ENCODE results near the gene MGAT1.
"Not testable (repeated sequence)": the region's sequence is repeated elsewhere in the genome, so short reads cannot be mapped to it uniquely, and the experiment has no call there.

MGAT1 gene

DNA sequence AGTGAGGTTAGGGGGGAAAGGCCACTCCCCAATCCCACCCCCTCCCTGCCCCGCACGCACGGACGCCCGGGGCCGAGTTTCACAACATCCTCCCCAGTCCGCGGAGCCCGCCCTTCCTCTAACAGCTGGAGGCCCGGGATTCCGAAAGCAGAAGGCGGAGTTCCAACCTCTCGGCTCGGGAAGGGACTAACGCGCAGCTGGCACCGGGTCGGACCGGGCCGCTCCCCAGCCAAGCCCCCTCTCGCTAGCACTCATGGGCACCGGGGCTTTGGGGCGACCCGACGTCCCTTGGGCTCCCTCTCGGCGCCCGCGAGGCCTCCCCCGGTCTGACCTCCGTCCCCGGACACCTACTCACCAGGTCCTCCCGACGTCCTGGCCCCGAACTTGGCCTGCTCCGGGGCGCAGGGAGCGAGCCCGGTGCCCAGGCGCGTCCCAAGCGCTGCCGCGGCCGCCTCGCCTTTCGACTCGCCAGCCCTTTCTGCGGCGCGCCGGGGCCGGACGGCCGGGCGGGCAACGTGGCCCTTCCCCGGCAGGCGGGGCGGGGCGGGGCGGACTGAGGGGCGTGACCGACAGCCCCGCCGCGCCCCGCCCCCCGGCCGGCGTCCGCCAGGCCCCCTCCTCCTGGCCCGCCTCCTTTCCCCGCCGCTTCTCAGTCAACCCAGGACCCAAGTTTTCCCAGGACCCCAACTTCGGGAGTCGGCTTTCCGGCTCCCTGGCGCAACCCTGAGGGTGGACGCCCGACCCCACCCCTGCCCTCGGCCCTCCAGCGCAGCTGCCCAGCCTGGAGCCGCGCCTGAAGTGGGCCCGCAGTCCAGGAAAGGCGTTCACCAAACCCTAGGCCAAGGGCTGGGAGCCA, at the start of gene MGAT1:
Gene MGAT1, minus strand, starts transcription at position 482 of the 856 bp plus-strand sequence. CDS start 9,835 bp downstream, outside the sequence.
- peak; percentile 61 for DNase-seq

DNA sequence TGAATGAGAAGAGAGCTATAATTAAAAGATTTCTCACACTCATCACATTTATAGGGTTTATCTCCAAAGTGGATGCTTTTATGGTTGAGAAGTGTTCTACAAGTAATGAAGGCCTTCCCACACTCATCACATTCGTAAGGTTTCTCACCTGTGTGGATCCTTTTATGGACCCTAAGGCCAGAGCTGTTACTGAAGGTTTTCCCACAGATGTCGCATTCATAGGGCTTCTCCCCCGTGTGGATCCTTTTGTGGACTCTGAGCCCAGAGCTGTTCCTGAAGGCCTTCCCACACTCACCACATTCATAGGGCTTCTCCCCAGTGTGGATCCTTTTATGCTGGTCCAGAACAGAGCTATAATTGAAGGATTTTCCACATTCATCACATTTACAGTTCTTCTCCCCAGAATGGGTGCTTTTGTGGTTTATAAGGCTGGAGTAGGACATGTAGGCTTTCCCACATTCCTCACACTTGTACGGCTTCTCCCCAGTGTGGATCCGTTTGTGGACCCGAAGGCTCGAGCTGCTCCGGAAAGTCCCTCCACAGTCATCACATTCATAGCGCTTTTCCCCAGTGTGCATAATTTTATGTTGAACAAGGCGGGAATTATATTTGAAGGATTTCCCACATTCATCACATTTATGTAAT, 48.0 kb upstream of the MGAT1 start:
- no peak for DNase-seq

DNA sequence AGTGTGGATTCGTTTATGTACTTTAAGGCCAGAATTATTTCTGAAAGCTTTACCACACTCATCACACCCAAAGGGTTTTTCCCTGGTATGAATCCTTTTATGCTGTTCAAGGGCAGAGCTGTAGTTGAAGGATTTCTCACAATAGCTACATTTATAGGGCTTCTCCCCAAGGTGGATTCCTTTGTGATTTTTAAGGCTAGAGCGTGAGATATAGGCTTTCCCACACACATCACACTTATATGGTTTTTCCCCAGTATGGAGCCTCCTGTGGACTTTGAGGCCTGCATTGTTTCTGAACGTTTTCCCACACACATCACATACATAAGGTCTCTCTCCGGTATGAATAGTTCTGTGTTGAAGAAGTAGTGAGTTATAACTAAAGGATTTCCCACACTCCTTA, 47.2 kb upstream of the MGAT1 start:
- DNase-seq, result no peak

DNA sequence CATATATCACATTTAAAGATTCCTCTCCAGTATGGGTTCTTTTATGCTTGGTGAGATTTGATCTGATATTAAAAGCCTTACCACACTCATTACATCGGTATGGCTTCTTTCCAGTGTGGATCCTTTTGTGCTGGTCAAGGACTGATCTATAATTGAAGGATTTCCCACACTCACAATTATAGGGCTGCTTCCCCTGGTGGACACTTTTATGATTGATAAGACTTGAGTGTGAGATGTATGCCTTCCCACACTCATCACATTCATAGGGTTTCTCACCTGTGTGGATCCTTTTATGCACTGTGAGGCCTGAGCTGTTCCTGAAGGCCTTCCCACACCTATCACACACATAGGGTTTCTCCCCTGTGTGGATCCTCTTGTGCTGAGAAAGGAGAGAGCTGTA, 46.3 kb upstream of the MGAT1 start:
- DNase-seq, result no peak

DNA sequence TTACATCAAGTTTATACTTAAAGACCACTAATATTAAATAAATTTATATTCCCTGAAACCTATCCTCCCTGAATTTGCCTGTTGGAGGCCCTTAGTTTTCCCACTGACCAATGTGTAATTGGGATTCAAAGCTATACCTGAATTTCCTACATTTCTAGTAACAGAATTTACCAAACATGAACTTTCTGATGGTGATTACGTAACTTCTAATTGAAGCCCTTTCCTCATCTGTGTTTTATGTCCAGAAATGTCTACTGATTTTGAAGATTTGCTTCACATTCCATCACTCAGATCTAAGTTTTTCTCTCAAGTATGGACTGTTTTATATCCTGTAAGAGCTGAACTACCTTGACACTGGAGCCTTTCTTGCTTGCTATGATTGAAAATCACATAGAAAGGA, 45.7 kb upstream of the MGAT1 start:
- no peak for DNase-seq

DNA sequence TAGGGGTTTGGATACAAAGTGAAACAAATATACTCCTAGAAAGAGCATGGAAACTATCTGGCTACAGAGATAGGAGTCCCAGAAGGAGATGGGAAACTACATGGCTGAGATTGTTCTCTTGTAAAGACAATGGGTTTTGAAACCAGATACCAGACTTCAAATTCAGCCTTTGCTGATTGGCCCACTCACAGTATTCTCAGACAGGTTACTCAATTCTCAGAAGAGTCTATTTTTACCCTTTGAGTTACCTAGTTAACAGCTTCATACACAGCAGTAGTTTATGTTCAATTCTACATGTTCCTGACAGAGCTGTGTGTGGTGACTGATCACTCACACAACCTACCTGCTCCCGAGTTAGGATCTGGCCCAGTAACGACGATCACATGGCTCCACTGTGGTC, 44.4 kb upstream of the MGAT1 start:
- no peak for DNase-seq

DNA sequence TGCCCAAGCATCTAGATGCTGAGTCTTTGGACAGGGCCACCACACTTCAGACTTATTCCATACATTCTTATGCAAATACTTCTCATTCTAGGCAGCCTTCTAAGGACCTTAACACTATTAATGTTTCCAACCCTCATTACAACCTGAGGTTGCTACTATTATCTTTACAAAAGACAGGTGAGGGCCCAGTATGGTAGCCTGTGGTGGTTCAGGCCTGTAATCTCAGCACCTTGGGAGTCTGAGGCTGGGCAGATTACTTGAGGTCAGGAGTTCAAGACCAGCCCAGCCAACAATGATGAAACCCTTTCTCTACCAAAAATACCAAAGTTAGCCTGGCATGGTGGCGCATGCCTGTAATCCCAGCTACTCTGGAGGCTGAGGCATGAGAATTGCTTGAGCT, 42.3 kb upstream of the MGAT1 start:
- no peak for DNase-seq

DNA sequence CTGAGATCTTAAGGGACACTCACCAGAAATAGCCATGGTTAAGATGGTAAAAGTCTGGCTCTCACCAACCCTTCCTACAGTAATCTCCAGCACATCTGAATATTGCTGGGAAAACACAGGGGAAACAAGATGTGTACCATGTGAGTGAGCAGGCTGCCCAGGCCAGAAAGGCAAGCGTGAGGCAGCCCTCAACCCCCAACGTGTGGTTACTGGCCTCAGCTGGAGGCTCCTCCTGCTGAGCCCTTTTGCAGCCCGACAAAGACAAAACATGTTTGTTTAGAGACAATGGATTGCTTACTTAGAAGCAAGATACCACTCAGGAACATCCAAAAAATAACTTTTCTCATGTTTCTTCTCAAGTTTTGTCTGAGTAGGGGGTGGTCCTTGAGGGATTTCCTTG, 41.8 kb upstream of the MGAT1 start:
- no peak for DNase-seq

DNA sequence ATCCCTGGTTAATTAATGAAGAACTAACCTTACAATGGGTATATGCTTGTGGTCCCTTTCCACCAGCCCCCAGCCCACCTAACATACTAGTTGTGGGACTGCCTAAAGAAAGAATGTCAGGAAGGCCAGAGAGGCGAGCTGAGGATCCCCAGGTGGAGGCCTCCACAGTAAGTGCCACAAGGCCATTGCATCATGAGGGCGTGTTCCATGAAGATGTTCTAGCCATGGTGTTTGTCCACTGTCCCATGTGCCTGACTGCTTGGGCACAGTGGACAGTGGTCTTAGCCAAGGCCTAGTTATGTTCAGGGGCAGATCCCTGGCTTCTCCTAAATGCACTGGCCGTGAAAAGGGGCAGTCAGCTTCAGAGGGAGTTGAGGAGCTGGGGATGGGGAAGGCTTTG, 37.3 kb upstream of the MGAT1 start:
- no peak for DNase-seq

DNA sequence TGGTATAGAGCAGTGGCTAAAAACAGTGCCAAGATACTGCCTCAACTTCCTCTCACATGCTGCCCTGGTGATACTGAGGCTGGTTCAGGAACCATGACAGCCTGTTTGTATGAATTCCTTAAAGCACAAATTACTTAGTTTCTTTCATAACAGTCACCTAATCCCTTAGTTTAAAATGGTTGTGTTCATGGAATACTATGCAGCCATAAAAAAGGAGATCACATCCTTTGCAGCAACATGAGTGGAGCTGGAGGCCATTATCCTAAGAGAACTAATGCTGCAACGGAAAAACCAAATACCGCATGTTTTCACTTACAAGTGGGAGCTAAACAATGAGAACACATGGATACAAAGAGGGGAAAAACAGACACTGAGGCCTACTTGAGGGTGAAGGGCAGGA, 36.6 kb upstream of the MGAT1 start:
- no peak for DNase-seq

DNA sequence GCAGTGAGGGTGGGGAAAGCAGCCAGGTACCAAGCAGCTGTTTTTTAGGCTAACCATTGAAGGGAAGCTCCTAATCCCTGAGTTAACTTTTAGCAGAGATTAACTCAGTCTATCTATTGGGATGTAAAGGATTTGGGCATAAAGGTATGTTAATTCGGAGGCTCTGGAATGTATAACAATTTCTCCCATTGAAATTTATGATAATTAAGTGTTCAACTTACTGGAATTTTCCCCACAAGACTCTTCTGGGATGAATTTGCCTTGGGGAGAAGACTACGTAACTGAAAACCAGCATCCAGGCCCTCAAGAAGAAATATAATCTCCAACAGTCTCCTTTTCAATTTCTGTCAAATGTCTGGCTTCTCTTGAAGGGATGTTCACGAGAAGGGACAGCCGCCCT, 34.9 kb upstream of the MGAT1 start:
- no peak for DNase-seq

DNA sequence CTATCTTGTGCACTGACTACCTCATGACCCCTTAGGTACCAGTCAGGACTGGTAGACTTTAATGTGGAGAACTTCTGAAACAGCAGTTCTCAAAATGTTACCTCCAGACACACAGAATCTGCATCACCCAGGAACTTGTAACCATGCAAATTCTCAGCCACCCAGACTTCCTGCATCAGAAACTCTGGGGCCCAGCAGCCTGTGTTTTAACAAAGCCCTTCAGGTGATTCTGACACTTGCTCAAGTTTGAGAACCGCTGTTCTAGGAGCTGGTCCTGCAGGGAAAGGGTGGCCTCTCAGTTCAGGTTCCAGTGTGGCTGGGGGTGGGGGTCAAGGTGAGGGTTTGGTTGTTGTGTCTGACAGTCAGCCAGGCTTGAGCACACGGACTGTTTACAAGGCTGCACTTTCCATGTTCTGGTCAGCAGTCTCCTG, 30.0 kb upstream of the MGAT1 start:
- no peak for DNase-seq

DNA sequence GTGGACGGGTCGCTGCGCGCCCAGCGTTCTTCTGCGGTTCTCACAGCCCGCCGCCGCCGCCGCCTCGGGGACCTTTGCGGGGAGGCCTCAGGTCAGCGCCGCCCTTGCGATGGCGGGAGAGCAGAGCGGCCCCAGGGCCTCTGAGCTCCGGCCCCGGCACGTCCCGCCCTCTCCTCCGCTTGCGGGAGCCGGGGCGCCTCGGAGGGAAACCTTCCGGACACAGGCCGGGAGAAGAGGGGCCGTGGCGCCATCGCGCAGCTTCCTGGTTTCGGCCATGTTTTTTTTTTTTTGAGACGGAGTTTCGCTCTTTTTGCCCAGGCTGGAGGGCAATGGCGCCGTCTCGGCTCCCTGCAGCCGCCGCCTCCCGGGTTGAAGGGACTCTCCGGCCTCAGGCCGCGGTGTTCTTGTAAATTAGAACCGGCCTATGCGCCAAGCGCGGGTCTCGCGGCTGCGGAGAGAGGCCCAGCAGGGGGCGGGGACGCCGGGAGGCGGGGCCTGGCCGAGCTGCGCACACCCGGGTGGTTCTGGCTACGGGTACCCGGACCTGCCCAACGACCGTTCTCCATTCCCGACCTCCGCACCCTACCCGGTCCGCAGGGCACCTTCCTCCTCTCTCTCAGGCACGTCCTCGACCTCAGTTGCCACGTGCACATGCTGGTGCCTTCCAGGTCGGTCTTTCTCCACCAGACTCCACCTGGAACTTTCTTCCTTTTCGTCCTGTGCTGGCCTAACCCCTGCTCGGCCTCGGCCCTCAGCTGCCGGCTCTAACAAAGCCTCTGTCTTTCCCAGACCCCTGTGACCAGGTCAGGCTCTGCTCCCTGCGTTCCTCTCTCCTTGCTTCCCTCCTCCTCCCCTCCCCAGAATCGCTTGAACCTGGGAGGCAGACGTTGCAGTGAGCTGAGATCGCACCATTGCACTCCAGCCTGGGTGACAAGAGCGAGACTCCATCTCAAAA, 28.8 kb upstream of the MGAT1 start:
- DNase-seq, result peak; percentile 71

DNA sequence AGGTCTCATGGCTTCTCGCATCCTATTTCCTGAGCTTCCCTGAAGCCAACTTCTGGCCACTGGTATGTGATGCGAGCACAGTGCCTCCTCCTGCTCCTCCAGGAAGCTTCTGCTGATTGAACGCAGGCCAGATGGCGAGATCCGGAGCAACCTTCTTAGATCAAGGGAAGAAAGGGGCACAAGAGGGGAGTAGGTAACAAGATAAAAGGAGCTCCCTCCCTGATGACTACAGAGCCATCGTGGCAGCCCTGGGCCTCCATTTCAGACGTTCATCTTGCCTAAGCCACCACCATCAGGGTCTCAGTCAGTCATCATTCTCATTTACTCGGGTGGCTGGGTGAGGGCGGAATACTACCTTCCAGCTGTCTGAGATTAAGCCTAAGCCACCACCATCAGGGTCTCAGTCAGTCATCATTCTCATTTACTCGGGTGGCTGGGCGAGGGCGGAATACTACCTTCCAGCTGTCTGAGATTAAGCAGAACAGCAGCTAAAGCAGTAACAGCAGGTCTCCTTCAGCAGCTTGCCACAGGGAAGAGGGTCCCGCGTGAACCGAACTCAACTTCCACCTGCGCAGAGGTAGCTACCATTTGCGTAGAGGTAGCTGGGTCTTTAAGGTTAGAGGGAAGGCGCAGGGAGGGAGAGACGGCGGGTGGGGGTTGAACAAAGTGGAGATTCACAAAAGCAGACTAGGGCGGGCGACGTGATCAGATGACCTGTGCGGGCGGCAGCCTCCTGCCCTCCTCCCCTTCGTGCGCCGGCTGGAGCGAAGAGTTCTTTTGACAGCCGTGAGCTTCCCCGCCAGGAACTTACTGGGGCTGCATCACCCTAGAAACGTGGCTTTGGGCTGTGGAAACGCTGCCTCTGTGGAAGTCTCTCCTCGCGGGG, 27.9 kb upstream of the MGAT1 start:
- DNase-seq, result peak; percentile 70

DNA sequence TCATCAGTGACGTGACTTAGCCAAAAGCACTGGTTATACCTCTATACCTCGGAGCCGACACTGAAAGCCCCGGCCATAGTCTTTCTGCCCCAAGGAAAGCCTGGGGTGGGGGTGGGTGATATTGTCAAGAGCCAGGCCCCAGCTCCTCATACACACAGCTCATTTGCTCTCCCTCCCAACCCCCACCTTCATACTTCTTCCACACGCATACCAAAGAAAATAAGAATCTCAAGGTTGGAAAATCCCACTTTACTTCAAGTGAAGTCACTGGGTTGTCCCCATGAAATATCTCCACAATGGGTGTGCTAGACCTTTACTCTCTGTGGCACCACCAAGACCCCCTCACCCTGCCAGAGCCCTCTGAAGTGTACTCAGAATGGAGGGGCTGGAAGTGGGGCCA, 27.1 kb upstream of the MGAT1 start:
- no peak for DNase-seq

DNA sequence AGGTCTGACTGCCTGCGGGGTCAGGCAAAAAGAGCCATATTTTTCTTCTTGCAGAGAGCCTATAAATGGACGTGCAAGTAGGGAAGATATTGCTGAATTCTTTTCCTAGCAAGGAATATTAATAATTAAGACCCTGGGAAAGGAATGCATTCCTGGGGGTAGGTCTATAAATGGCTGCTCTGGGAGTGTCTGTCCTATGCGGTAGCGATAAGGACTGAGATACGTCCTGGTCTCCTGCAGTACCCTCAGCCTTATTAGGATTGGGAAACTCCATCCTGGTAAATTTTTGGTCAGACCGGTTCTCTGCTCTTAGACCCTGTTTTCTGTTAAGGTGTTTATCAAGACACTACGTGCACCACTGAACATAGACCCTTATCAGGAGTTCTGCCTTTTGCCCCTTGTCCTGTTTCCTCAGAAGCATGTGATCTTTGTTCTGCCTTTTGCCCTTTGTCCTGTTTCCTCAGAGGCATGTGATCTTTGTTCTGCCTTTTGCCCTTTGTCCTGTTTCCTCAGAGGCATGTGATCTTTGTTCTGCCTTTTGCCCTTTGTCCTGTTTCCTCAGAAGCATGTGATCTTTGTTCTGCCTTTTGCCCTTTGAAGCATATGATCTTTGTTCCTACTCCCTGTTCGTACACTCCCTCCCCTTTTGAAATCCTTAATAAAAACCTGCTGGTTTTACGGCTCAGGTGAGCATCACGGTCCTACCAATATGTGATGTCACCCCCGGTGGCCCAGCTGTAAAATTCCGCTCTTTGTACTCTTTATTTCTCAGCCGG, 26.3 kb upstream of the MGAT1 start:
- not testable (repeated sequence) for DNase-seq

DNA sequence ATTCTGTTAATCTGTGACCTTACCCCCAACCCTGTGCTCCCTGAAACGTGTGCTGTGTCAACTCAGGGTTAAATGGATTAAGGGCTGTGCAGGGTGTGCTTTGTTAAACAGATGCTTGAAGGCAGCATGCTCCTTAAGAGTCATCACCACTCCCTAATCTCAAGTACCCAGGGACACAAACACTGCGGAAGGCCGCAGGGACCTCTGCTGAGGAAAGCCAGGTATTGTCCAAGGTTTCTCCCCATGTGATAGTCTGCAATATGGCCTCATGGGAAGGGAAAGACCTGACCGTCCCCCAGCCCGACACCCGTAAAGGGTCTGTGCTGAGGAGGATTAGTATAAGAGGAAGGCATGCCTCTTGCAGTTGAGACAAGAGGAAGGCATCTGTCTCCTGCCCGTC, 24.8 kb upstream of the MGAT1 start:
- not testable (repeated sequence) for DNase-seq

DNA sequence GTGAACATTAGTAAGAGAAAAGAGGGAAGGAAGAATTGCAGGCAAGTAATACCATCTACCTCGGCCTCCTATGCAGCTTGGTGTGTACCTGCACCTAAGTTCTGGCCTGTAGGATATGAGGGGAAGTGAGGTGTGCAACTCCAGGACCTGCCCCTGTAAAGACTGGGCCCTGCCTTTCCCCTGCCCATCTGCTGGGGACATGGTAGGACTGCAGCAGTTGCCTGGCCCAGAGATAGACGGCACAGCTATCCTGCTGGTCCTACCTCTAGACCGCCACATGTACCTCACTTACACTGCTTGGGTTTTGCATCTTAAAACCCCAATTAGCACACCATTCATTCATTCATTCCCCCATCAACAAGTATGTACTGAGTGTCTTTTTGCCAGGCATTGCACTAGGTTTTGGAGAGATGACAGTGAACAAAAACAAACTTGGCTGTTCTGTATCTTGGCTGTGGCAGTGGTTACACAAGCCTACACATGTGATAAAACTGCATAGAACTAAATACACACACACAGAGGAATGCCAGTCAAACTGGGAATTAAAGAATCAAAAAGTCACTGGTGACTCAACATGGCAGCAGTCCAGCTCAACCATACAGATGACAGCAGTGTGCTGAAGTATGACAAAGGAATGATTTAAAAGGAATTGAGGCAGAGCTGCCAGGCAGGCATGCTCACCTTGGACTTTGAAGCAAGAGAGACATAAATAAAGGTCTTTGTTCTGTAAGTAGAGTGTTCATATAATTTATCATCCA, 23.3 kb upstream of the MGAT1 start:
- no peak for DNase-seq

DNA sequence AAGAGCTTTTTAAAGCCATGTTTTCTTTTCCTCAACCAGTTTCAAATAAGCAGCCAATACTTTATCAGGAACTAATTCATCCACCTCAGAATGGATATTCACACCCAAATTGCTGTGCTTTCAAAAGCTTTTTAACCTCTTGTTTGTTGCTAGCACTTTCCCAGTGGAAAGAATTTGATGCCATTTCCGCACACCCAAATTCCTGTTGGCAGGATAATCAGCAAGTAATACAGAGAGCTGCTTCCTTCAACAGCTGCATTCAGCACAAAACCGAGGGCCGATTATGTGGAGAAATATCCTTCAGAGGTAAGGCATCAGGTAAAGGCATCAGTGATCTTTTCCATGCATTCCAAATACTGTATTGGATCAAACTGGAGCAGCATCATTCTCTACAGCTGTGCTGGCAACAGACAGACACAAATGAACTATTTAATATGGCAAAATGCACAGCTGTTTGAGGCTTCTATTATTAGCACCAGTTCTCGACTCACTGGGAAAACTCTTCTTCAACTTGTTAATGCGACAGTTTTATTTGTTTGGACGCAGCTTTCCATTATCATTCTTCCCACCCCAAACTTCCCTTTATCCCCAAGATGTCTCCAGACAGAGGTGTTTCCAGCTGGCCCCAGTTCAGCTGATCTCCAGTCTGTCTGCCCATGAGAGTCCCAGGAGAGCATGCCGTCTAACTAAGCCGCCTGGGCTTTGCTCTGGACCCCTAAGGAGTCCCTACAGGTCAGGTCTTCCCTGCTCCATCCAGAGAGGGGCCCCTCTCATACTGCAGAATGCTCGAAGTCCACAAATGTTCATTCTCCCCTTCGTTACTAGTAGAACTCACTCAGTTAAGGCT, 22.2 kb upstream of the MGAT1 start:
- DNase-seq, result no peak
